ENCODE measurements around the gene MESD. TPM values are rescaled to one million over a fixed set of nuclear protein-coding genes. Genes with fewer than 3 reads are reported as not detected.

Gene MESD
- polyA plus RNA-seq, 1 of the 3 experiments (the other 2 are of a cell fraction), result 15.2 TPM

DNA sequence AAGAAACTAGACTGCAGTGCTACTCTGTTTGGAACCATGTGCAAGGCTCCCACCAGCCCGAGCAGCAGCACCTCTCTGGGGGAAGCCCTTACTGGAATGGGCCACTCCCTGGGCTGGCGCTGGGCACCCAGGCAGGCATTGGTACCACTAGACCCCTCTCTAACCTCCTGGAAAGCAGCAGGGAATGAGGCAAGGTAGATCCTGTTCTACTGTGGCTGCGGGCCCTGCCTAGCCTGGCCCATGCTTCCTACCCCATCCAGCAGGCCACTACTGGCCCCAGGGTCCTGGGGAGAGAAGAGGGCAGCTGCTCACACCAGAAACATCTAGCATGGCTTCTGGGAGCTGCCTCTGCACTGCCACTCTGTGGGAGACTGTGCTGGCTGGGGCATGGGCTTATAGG is 44.8 kb downstream of the MESD start:
- TF ChIP-seq POLR2AphosphoS5 (IDR thresholded peaks at IDR 0.05; ENCODE audit: low read depth, low read length), result no peak
- CTCF ChIA-PET, result interaction anchor here (0.6 to 1.5 kb wide), 2 partner anchors 25 to 489 kb away, joined by 3 to 7 read pairs; no protein-coding TSS in a partner anchor
- no peaks in the 10 kb centered on the region; a peak in 1 of 4 replicates for H3K4me1 ChIP-seq (ENCODE audit: control insufficient read depth in 1 of 2, insufficient read depth in 2 of 2, low read depth in 1 of 2, low read length in 1 of 2)
- H4K20me1 ChIP-seq (ENCODE audit: insufficient read depth), result no peaks in the 10 kb centered on the region
- no peak overlapping the region for H3K4me2 ChIP-seq
- H3K9me3 ChIP-seq, result no peaks in the 10 kb centered on the region
- H3K9ac ChIP-seq, result no peak overlapping the region
- H3K79me2 ChIP-seq (ENCODE audit: insufficient read depth), result no peaks in the 10 kb centered on the region
- no peaks in the 10 kb centered on the region for H3K9me2 ChIP-seq
- no peak overlapping the region for H3K4me3 ChIP-seq (ENCODE audit: low read depth in 2 of 2, low read length in 1 of 2)
- no peaks in the 10 kb centered on the region for H3F3A ChIP-seq (replicated peaks; ENCODE audit: insufficient read depth)
- POLR2A ChIA-PET, result no interaction called here
- no peak overlapping the region for H2AFZ ChIP-seq (ENCODE audit: low read depth)
- no peaks in the 10 kb centered on the region for H3K27me3 ChIP-seq (ENCODE audit: insufficient read depth)
- H3K36me3 ChIP-seq (replicated peaks in 1 of 2; ENCODE audit: control insufficient read depth in 1 of 2, insufficient read depth in 2 of 2, low read length in 1 of 2), result peaks cover 0 to 82% of the 10 kb centered on the region in 2 experiments
- WGBS (ENCODE audit: low lambda C conversion rate), result 80% methylated on average over 1 of the region's 3 CpGs
- no peak for DNase-seq
- no peak overlapping the region for H3K27ac ChIP-seq (ENCODE audit: low read depth in 2 of 2, low read length in 1 of 2)

DNA sequence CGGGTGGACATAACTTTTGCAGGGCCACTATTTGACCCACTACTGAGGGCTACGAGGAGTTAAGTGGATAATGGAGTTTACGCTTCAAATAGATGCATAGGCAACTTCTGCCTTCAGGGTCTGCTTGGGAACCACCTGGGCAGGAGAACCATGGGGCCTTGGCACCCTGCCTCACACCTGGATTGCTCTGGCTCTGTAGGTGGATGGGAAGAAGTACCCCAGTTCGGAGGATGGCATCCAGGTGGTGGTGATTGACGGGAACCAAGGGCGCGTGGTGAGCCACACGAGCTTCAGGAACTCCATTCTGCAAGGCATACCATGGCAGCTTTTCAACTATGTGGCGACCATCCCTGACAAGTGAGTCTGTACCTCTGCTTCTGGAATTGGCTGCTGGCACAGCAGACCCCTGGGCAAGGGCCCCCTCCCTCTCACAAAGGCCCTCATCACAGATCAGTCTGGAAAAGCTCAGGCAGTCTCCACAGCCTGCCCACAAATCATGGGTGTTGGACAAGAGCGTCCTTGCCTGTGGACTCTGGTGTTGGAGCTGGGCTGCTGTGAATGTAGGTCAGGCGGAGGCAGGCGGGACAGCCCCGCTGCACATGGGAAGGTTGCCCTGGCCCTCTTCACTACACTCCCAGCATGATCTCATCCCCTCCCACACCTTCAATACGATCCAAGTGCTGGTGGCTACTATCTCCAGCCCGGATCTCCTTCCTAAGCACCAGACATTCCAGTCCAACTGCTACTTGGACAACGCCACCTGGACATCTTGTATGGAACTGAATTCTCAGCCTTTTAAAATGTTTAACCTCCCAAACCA is 46.7 kb downstream of the MESD start:
- ChIA-PET POLR2A (no interaction called here), CTCF (no interaction called here)
- no peak overlapping the region for H3K9ac ChIP-seq
- no peak overlapping the region for H3K4me3 ChIP-seq (ENCODE audit: low read depth in 2 of 2, low read length in 1 of 2)
- H3K9me3 ChIP-seq, result no peaks in the 10 kb centered on the region
- TF ChIP-seq RFX5 (IDR thresholded peaks at IDR 0.05; ENCODE audit: low read length) (no peak), RAD21 (IDR thresholded peaks at IDR 0.05; ENCODE audit: low read length) (no peak), FOXM1 (IDR thresholded peaks at IDR 0.05; ENCODE audit: low read depth) (no peak), MEF2A (IDR thresholded peaks at IDR 0.05; ENCODE audit: borderline replicate concordance, low read depth) (no peak), MXI1 (IDR thresholded peaks at IDR 0.05; ENCODE audit: low read depth, low read length) (no peak), SIN3A (IDR thresholded peaks at IDR 0.05; ENCODE audit: borderline replicate concordance, low read depth, low read length) (no peak), TAF1 (IDR thresholded peaks at IDR 0.05; ENCODE audit: borderline replicate concordance, low read depth, low read length) (no peak), ELF1 (IDR thresholded peaks at IDR 0.05) (no peak), YY1 (IDR thresholded peaks at IDR 0.05; ENCODE audit: low read depth) (no peak), TCF12 (IDR thresholded peaks at IDR 0.05) (no peak), NFIC (IDR thresholded peaks at IDR 0.05; ENCODE audit: borderline replicate concordance) (no peak), EP300 (IDR thresholded peaks at IDR 0.05; ENCODE audit: borderline replicate concordance in 1 of 2, low read depth in 1 of 2, low read length in 1 of 2) (no peak), NRF1 (IDR thresholded peaks at IDR 0.05; ENCODE audit: low read depth, low read length) (no peak)
- TF ChIP-seq, protein P1, sequence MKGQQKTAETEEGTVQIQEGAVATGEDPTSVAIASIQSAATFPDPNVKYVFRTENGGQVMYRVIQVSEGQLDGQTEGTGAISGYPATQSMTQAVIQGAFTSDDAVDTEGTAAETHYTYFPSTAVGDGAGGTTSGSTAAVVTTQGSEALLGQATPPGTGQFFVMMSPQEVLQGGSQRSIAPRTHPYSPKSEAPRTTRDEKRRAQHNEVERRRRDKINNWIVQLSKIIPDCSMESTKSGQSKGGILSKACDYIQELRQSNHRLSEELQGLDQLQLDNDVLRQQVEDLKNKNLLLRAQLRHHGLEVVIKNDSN (IDR thresholded peaks at IDR 0.05; ENCODE audit: borderline replicate concordance, low read depth), result no peak
- TF ChIP-seq, protein P2, sequence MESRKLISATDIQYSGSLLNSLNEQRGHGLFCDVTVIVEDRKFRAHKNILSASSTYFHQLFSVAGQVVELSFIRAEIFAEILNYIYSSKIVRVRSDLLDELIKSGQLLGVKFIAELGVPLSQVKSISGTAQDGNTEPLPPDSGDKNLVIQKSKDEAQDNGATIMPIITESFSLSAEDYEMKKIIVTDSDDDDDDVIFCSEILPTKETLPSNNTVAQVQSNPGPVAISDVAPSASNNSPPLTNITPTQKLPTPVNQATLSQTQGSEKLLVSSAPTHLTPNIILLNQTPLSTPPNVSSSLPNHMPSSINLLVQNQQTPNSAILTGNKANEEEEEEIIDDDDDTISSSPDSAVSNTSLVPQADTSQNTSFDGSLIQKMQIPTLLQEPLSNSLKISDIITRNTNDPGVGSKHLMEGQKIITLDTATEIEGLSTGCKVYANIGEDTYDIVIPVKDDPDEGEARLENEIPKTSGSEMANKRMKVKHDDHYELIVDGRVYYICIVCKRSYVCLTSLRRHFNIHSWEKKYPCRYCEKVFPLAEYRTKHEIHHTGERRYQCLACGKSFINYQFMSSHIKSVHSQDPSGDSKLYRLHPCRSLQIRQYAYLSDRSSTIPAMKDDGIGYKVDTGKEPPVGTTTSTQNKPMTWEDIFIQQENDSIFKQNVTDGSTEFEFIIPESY (IDR thresholded peaks at IDR 0.05; ENCODE audit: borderline replicate concordance, low read depth), result no peak
- DNase-seq, result no peak
- peaks cover 0 to 74% of the 10 kb centered on the region in 2 experiments for H3K36me3 ChIP-seq (replicated peaks in 1 of 2; ENCODE audit: control insufficient read depth in 1 of 2, insufficient read depth in 2 of 2, low read length in 1 of 2)
- H2AFZ ChIP-seq (ENCODE audit: low read depth), result no peak overlapping the region
- WGBS (ENCODE audit: low lambda C conversion rate), result 92% methylated on average over 12 of the region's 16 CpGs
- no peaks in the 10 kb centered on the region for H4K20me1 ChIP-seq (ENCODE audit: insufficient read depth)
- H3K4me2 ChIP-seq, result no peak overlapping the region
- no peaks in the 10 kb centered on the region; a peak in 1 of 4 replicates for H3K4me1 ChIP-seq (ENCODE audit: control insufficient read depth in 1 of 2, insufficient read depth in 2 of 2, low read depth in 1 of 2, low read length in 1 of 2)
- no peak overlapping the region for H3K27ac ChIP-seq (ENCODE audit: low read depth in 2 of 2, low read length in 1 of 2)
- no peaks in the 10 kb centered on the region for H3K9me2 ChIP-seq
- H3K27me3 ChIP-seq (ENCODE audit: insufficient read depth), result no peaks in the 10 kb centered on the region
- no peaks in the 10 kb centered on the region for H3K79me2 ChIP-seq (ENCODE audit: insufficient read depth)
- no peaks in the 10 kb centered on the region for H3F3A ChIP-seq (replicated peaks; ENCODE audit: insufficient read depth)
